Osteoblast (primary cell): ENCODE data around the gene KIRREL3. TPM values are rescaled to one million over a fixed set of nuclear protein-coding genes. Genes with fewer than 3 reads are reported as not detected.

ENCODE experiments used
- DNase-seq: peaks from one replicate; pipeline ENCODE4 v3.0.0; 2011; ENCODE audit warnings: low spot score, mixed read lengths; ENCODE audit not compliant: insufficient read length; ENCODE audit errors: missing footprints
- H2AFZ ChIP-seq: 2 replicates; pipeline ENCODE4 v1.6.0; 2011; ENCODE audit warnings: mild to moderate bottlenecking, low read length
- H3K27ac ChIP-seq: 2 replicates; pipeline ENCODE4 v1.5.1; 2011; ENCODE audit warnings: mild to moderate bottlenecking, low read depth, low read length, moderate library complexity
- H3K27me3 ChIP-seq: 2 replicates; pipeline ENCODE4 v1.6.0; 2012; ENCODE audit warnings: mild to moderate bottlenecking, control low read depth, inconsistent platforms, low read length, moderate library complexity; ENCODE audit not compliant: insufficient read depth
- H3K36me3 ChIP-seq: 2 replicates; pipeline ENCODE4 v1.5.1; 2011; ENCODE audit warnings: mild to moderate bottlenecking, low read length, control low read depth, moderate library complexity; ENCODE audit not compliant: insufficient read depth
- H3K4me1 ChIP-seq: 2 replicates; pipeline ENCODE4 v1.5.1; 2011; ENCODE audit warnings: mild to moderate bottlenecking, low read length, control low read depth, moderate library complexity; ENCODE audit not compliant: insufficient read depth
- H3K4me2 ChIP-seq: 2 replicates; pipeline ENCODE4 v1.6.0; 2011; ENCODE audit warnings: mild to moderate bottlenecking, low read length; ENCODE audit not compliant: insufficient read depth
- H3K4me3 ChIP-seq: fragments of 200-600 bp; sonication (generic); 3 replicates; pipeline ENCODE4 v1.5.1; 2012; ENCODE audit warnings: mild to moderate bottlenecking, low read length, inconsistent platforms; ENCODE audit not compliant: insufficient read depth
- H3K79me2 ChIP-seq: 2 replicates; pipeline ENCODE4 v1.6.0; 2012; ENCODE audit warnings: mild to moderate bottlenecking, low read length, control low read depth, inconsistent platforms; ENCODE audit not compliant: insufficient read depth
- H3K9me3 ChIP-seq: 2 replicates; pipeline ENCODE4 v1.5.1; 2011; ENCODE audit warnings: low read depth, low read length, control low read depth
- H4K20me1 ChIP-seq: 2 replicates; pipeline ENCODE4 v1.6.0; 2012; ENCODE audit warnings: mild to moderate bottlenecking, low read length, control low read depth; ENCODE audit not compliant: insufficient read depth
- total RNA-seq: library from RNA; depleted of rRNA; stranded (reverse); fragments of >200 nt; gene quantifications from 2 replicates; pipeline ENCODE4 v1.2.3, GENCODE V29; 2012
- TF ChIP-seq, protein P1 (sequence below): IDR thresholded peaks from 2 replicates; pipeline ENCODE4 v1.5.1; 2011; ENCODE audit warnings: mild to moderate bottlenecking, low read depth, low read length, moderate library complexity; ENCODE audit errors: extremely low read depth

Gene KIRREL3
- total RNA-seq, 1 donor: 3.6 TPM

GRCh38 chr11:126510621-126511370 lies 489.8 kb downstream of the KIRREL3 start:
- Histone ChIP-seq H2AFZ (no peak overlapping the region), H3K4me3 (no peak overlapping the region), H4K20me1 (no peaks in the 10 kb centered on the region), H3K79me2 (no peaks in the 10 kb centered on the region), H3K27ac (no peak overlapping the region), H3K9me3 (no peaks in the 10 kb centered on the region), H3K27me3 (no peaks in the 10 kb centered on the region), H3K4me1 (no peaks in the 10 kb centered on the region), H3K36me3 (no peaks in the 10 kb centered on the region), H3K4me2 (no peak overlapping the region)
- TF ChIP-seq, protein P1, sequence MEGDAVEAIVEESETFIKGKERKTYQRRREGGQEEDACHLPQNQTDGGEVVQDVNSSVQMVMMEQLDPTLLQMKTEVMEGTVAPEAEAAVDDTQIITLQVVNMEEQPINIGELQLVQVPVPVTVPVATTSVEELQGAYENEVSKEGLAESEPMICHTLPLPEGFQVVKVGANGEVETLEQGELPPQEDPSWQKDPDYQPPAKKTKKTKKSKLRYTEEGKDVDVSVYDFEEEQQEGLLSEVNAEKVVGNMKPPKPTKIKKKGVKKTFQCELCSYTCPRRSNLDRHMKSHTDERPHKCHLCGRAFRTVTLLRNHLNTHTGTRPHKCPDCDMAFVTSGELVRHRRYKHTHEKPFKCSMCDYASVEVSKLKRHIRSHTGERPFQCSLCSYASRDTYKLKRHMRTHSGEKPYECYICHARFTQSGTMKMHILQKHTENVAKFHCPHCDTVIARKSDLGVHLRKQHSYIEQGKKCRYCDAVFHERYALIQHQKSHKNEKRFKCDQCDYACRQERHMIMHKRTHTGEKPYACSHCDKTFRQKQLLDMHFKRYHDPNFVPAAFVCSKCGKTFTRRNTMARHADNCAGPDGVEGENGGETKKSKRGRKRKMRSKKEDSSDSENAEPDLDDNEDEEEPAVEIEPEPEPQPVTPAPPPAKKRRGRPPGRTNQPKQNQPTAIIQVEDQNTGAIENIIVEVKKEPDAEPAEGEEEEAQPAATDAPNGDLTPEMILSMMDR: no peak
- peak; percentile 75 for DNase-seq

GRCh38 chr11:126507646-126508045 lies 492.9 kb downstream of the KIRREL3 start:
- Histone ChIP-seq H3K36me3 (no peaks in the 10 kb centered on the region), H3K79me2 (no peaks in the 10 kb centered on the region), H4K20me1 (peaks cover 5% of the 10 kb centered on the region), H3K9me3 (no peaks in the 10 kb centered on the region), H3K4me1 (no peaks in the 10 kb centered on the region), H3K4me3 (no peak overlapping the region), H3K27ac (no peak overlapping the region), H3K27me3 (no peaks in the 10 kb centered on the region), H3K4me2 (no peak overlapping the region), H2AFZ (no peak overlapping the region)
- no peak for DNase-seq
- TF ChIP-seq, protein P1: no peak

GRCh38 chr11:126506789-126507188 lies 493.8 kb downstream of the KIRREL3 start:
- Histone ChIP-seq H3K4me2 (no peak overlapping the region), H2AFZ (no peak overlapping the region), H3K36me3 (no peaks in the 10 kb centered on the region), H3K9me3 (no peaks in the 10 kb centered on the region), H4K20me1 (peaks cover 5% of the 10 kb centered on the region), H3K4me1 (no peaks in the 10 kb centered on the region), H3K4me3 (no peak overlapping the region), H3K27ac (no peak overlapping the region), H3K79me2 (no peaks in the 10 kb centered on the region), H3K27me3 (no peaks in the 10 kb centered on the region)
- TF ChIP-seq, protein P1: no peak
- DNase-seq: no peak

DNA sequence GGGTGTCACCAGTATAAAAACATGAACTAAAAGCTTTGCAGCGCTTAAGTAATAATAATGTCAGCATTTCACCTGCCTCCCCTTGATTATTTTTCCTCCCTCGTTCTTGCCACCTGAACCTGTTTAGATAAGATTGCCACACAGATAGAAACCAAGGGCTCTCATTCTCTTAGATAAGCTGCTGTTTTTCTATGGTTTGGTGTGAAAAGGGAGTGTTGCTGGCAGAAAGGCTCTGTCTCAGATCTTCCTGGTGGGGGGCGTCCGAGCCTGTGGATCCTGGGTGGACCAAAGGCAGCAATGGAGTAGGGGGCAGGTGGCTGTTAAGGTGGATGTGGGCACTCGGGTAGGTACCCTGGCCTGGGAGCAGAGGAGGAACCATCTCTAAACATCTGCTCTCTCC lies 497.6 kb downstream of the KIRREL3 start:
- Histone ChIP-seq H3K9me3 (no peaks in the 10 kb centered on the region), H3K4me3 (no peak overlapping the region), H3K36me3 (no peaks in the 10 kb centered on the region), H4K20me1 (peaks cover 5% of the 10 kb centered on the region), H3K4me2 (no peak overlapping the region), H3K4me1 (no peaks in the 10 kb centered on the region), H3K79me2 (no peaks in the 10 kb centered on the region), H3K27me3 (no peaks in the 10 kb centered on the region), H3K27ac (no peak overlapping the region), H2AFZ (no peak overlapping the region)
- TF ChIP-seq, protein P1: no peak
- no peak for DNase-seq
